ENCODE data around the gene MPI.

The MPI gene

DNA sequence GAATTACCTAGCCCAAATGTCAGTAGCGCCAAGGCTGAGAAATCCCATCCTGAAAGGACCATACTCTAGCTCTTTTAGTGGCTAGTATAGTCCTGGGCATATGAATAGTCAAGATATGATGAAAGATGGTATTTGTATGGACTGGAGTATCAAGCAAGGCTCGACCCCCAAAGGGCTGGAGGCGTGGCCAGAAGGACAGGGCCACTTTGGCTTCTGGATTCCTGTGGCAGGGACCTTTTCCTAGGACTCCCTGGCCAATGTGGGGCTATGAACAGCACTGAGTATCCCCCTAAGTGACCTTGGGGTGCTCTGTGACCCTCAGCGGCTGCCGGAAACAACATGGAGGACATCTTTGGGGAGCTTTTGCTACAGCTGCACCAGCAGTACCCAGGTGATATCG, 6.0 kb downstream of the MPI start:
- H3K4me3 ChIP-seq (ENCODE audit: low read depth, low read length) = no peak overlapping the region
- no peak for DNase-seq (ENCODE audit: low read depth)
- TF ChIP-seq MYC (IDR thresholded peaks at IDR 0.05; ENCODE audit: low read depth, low read length) = no peak
- TF ChIP-seq, protein P1, sequence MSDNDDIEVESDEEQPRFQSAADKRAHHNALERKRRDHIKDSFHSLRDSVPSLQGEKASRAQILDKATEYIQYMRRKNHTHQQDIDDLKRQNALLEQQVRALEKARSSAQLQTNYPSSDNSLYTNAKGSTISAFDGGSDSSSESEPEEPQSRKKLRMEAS (IDR thresholded peaks at IDR 0.05; ENCODE audit: low read depth, low read length) = no peak

DNA sequence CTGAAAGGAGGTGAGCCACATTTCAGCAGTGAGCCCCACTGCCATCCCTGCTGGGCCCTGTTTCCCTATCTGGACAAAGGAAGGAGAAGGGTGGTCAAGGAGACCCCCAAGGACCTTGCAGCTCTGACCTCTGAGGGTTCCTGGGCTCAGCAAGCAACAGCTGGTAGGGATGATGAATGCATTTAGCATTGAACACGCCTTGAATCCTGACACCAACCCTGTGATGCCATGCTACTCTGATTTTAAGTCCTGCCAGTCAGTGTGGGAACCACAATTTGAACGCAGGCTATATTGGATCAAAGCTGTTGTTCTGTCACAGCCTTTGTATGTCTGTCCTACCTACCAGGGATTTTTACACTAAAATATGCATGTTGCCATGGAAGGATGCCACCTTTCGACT, 6.5 kb downstream of the MPI start:
- no peak overlapping the region for H3K4me3 ChIP-seq (ENCODE audit: low read depth, low read length)
- no peak for DNase-seq (ENCODE audit: low read depth)
- TF ChIP-seq CTCF (IDR thresholded peaks at IDR 0.05; ENCODE audit: low read depth, low read length) (no peak), POLR2A (IDR thresholded peaks at IDR 0.05; ENCODE audit: extremely low read depth, insufficient read length) (no peak), MYC (IDR thresholded peaks at IDR 0.05; ENCODE audit: low read depth, low read length) (no peak)
- TF ChIP-seq, protein P1 (IDR thresholded peaks at IDR 0.05; ENCODE audit: low read depth, low read length) = no peak

DNA sequence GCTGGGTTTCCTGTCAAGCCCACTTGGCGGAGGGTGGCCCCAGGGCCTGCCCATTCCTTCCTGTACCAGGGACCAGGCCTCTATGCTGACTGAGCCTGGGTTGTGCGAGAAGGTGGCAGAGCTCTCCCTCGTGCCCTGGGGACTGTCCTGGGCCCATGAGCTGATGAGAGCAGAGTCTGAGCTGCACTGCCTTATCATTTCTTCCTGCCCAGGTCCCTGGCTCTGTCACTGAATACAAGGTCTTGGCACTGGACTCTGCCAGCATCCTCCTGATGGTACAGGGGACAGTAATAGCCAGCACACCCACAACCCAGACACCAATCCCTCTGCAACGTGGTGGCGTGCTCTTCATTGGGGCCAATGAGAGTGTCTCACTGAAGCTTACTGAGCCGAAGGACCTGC, 7.5 kb downstream of the MPI start:
- TF ChIP-seq CTCF (IDR thresholded peaks at IDR 0.05; ENCODE audit: low read depth, low read length) (no peak), POLR2A (IDR thresholded peaks at IDR 0.05; ENCODE audit: extremely low read depth, insufficient read length) (no peak)
- TF ChIP-seq, protein P1 (IDR thresholded peaks at IDR 0.05; ENCODE audit: low read depth, low read length) = no peak
- no peak for DNase-seq (ENCODE audit: low read depth)
- no peak overlapping the region for H3K4me3 ChIP-seq (ENCODE audit: low read depth, low read length)

DNA sequence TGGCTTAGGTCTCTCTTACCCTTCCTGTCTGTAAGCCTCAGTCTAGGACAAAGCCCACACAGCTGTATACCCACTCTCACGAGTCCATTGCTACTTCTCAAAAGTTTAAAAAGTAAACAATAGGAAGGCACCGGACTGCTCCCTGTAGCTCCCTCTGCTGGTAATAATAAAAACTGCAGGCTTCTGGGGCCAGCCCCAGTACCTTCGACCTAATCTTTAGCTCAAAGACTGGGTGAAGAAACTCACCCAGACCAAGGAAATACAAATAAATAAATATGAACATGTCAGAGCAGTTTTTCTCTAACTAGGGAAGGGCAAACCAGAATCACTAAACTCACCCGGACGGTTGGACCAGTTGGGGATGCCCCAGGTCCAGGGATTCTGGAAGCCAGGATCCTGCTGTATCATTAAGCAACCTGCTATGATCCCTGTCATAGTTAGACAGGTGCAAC, 11.8 kb downstream of the MPI start:
- no peak overlapping the region for H3K4me3 ChIP-seq (ENCODE audit: low read depth, low read length)
- peak; percentile 44; the same call in 1 of the 2 replicates for TF ChIP-seq MYC (IDR thresholded peaks at IDR 0.05; ENCODE audit: low read depth, low read length)
- no peak for TF ChIP-seq POLR2A (IDR thresholded peaks at IDR 0.05; ENCODE audit: extremely low read depth, insufficient read length)
- TF ChIP-seq, protein P1 (IDR thresholded peaks at IDR 0.05; ENCODE audit: low read depth, low read length) = peak; percentile 32; the same call in 1 of the 2 replicates
- TF ChIP-seq CTCF (IDR thresholded peaks at IDR 0.05; ENCODE audit: low read depth, low read length) = peak; percentile 87
- peak; percentile 72 for DNase-seq (ENCODE audit: low read depth)

DNA sequence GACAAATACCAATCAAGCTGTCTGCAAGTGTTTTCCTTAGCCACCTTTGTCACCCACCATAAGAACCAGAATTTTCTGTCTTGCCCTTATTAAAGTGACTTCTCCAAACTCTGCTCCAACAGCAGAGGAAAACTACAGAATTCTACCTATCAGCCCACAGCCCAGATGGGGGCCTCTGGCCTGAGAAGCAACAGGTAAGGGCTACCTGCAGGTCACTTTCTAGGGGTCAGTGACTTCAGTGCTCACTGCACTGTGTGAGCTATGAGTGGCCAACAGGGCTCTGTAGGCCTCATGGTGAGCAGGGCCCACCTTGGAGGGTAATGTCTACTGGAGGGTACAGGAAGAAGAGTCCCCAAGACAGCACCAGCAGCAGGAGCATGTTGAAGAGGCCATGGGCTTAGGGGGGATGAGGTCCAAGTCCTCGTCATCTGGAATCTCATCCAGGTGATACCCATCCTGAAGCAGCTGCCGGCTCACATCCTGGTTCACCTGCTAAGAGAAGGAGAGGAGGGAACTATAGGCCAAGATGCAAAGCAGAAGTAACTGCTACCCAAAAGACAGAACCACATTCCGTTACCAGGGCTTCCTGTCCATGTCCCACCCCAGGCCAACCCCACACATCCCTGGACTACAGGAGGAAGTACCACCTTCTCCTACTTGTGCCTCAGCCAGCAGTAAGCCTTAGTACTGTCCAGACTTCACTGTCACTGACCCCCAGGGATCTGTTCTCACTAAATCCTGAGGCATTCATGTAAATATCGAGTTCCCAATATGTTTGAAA, 12.6 kb downstream of the MPI start:
- TF ChIP-seq, protein P1 (IDR thresholded peaks at IDR 0.05; ENCODE audit: low read depth, low read length) = no peak
- TF ChIP-seq POLR2A (IDR thresholded peaks at IDR 0.05; ENCODE audit: extremely low read depth, insufficient read length) (no peak), MYC (IDR thresholded peaks at IDR 0.05; ENCODE audit: low read depth, low read length) (no peak), CTCF (IDR thresholded peaks at IDR 0.05; ENCODE audit: low read depth, low read length) (no peak)
- H3K4me3 ChIP-seq (ENCODE audit: low read depth, low read length) = no peak overlapping the region
- DNase-seq (ENCODE audit: low read depth) = no peak

DNA sequence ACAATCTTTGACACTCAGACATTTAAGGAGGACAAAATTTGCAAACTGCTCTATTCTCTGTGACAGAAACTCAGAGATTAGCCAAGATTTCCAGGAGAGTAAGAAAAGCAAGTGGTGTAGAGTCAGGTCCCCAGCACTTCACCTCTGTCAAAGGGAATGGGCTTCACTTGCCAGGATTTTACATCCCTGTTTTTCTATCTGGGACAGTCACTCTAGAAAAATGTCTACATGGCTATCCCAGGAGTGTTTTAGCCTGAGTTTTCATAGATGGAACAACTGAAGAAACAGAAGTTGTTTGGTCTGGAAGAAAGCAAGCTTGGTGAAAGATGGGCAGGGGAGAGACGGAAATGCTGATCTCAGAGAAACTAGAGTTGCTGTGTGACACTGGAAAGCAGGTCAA, 13.8 kb downstream of the MPI start:
- TF ChIP-seq, protein P1 (IDR thresholded peaks at IDR 0.05; ENCODE audit: low read depth, low read length) = no peak
- TF ChIP-seq CTCF (IDR thresholded peaks at IDR 0.05; ENCODE audit: low read depth, low read length) = no peak
- TF ChIP-seq MYC (IDR thresholded peaks at IDR 0.05; ENCODE audit: low read depth, low read length) = no peak
- no peak for TF ChIP-seq POLR2A (IDR thresholded peaks at IDR 0.05; ENCODE audit: extremely low read depth, insufficient read length)
- DNase-seq (ENCODE audit: low read depth) = no peak
- H3K4me3 ChIP-seq (ENCODE audit: low read depth, low read length) = no peak overlapping the region

All from NB4 (cell line).